GM13977 (cell line): Measurements from ENCODE around the gene RPL28.

Experiments used
- DNase-seq: peaks from one replicate; pipeline ENCODE4 v3.0.0; 2012; ENCODE audit warnings: low spot score
- in situ Hi-C: fragments of 300-500 bp; cut with MboI; formaldehyde crosslinking; loops from one replicate; pipeline ENCODE4 v1.12.0; 2022; ENCODE audit warnings: low sequenced_read_pairs, low pct_unique_long_range_greater_than_20kb, mixed read lengths, inconsistent platforms; ENCODE audit not compliant: unreplicated experiment
- TF ChIP-seq, protein P1 (sequence below): IDR thresholded peaks from 2 replicates; pipeline ENCODE4 v1.5.1; 2012; ENCODE audit warnings: mild to moderate bottlenecking, control low read depth; ENCODE audit not compliant: insufficient read depth; ENCODE audit errors: extremely low read depth, missing control alignments

The RPL28 gene

DNA sequence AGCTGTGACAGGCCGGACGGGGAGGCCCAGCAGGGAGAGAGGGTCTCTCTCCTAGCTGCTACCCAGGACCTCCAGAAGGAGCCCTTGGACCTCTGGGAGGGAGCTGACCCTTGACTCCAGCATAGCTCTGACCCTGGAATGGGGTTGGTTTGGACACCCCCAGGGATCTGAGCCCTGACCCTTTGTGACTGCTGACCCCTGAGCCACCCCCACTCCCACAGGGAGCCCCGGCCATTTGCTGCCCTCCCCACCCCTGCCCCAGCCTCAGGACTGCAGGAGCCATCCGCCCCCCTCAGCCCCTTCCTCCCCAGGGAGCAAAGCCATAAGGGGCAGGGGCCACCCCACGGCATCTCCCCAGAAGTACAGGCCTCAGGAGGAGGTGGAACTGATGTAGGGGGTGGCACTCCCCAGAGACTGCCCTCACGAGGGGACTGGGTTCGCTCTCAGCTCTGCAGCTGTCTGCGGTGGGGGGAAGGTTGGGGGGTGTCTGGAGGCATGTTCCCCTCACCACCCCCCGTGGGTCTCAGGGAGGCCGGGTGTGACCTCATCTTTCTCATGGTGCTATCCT, 38.2 kb upstream of the RPL28 start:
- no peak for DNase-seq
- in situ Hi-C loops, result no loop called here

GRCh38 chr19:55348317-55349034, 37.3 kb upstream of the RPL28 start:
- TF ChIP-seq, protein P1, sequence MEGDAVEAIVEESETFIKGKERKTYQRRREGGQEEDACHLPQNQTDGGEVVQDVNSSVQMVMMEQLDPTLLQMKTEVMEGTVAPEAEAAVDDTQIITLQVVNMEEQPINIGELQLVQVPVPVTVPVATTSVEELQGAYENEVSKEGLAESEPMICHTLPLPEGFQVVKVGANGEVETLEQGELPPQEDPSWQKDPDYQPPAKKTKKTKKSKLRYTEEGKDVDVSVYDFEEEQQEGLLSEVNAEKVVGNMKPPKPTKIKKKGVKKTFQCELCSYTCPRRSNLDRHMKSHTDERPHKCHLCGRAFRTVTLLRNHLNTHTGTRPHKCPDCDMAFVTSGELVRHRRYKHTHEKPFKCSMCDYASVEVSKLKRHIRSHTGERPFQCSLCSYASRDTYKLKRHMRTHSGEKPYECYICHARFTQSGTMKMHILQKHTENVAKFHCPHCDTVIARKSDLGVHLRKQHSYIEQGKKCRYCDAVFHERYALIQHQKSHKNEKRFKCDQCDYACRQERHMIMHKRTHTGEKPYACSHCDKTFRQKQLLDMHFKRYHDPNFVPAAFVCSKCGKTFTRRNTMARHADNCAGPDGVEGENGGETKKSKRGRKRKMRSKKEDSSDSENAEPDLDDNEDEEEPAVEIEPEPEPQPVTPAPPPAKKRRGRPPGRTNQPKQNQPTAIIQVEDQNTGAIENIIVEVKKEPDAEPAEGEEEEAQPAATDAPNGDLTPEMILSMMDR, result no peak
- DNase-seq, result no peak
- in situ Hi-C loops, result no loop called here

More for the DNA sequence above, 38.2 kb upstream of the RPL28 start:
- TF ChIP-seq, protein P1, result no peak

DNA sequence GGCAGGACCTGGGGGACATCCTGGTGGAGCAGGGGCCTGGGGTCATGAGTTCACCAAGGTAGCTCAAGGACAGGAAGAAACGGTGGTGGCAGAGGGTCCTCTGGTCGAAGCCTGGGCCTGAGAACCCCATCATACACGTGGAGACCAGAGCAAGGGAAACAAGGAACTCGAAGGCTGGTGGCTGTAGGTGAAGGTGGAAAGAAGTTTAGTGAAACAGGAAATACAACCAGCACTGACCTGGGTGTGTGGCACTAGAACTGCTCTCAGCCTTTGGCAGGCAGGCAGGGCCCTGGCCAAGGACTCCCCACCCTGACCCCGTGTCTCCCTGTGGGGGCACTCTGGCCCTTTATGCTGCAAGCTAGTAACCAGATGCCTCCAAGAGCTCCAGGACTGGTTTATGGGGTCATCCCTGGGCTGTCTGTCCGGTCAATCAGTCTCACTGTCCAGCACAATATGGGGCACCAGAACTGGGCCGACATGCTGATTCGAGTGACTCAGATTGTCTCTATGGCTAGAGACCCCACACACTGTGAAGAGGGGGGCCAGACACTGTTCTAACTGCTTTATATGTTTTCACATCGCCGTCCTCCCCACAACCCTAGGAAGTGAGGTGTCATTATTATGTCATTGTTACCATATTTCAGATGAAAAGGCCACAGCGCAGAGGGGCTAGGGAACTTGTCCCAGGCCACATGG, 35.0 kb upstream of the RPL28 start:
- TF ChIP-seq, protein P1, result no peak
- in situ Hi-C loops, result no loop called here

DNA sequence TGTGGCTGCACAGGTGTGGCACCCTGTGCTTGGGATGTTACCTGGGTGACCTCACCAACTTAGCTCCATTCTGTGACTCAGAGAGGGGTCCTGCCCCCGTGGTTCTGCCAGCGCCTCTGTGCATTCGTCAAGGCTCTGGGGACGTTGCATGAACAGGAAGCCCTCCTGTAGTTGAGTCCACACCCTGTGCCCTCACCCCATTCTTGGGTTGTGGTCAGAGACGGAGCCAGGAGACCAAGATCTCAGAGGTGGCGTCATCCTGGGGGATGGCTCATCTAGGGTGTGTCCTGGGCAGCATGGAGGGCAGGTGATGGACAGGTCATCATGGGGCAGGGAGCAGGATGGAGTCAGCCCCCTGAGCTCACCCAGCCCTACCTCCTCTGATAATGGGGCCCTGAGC, 33.7 kb upstream of the RPL28 start:
- TF ChIP-seq, protein P1, result no peak
- DNase-seq, result no peak

More for the DNA sequence above, 35.0 kb upstream of the RPL28 start:
- DNase-seq, result no peak

DNA sequence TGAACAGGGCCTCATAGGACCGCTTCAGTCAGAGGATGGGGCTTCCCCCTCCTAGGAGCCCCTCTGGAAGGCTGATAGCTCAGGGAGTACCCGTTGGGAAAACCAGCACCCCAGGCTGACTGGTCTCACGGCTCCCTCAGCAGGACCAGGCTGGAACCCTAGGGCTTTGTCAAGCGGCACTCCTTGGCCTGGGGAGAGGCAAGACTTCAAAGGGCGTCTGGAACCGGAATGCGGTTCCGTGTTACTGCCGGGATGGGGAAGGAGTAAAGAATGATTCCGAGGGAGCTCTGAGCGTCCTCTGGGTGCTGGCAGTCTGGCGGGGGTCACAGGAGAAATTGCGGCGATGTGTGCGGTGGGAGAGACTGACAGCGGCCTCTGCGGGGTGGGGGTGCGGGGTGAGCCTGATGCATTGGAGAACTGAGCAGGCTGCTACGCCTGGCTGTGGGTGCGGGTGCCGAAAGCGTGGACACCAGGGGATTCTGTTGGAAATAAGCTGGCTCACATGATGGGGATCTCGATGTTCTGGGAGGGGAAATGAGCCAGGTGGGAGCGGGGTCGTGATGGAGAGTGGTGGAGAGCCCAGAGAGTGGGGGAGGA, 33.1 kb upstream of the RPL28 start:
- in situ Hi-C loops, result no loop called here
- TF ChIP-seq, protein P1, result no peak

More for the DNA sequence above, 33.7 kb upstream of the RPL28 start:
- in situ Hi-C loops, result no loop called here

DNA sequence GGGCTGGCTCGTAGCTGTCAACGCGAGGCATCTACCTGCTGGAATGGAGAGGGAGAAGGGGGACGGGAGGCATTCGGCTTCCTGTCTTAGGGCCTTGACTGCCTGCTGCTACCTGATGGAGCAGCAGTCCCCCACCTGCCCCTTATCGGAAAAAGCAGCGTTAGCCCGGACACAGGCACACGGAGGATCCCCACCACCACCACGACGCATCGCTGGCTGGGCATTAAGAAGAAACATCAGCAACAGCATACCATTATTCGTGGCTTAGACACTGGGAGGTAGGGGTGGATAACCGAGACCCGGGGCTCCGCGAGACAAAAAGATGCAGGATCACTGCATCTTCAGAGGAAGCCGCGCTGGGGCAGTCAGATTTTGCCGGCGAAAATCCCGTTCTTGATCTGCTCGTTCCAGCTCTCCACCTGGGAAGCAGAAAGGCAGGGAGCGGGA, 32.4 kb upstream of the RPL28 start:
- in situ Hi-C loops, result no loop called here
- DNase-seq, result no peak
- TF ChIP-seq, protein P1, result no peak

More for the DNA sequence above, 33.1 kb upstream of the RPL28 start:
- DNase-seq, result no peak
